ENCODE measurements around the gene CCDC194. TPM values are rescaled to one million over a fixed set of nuclear protein-coding genes. Genes with fewer than 3 reads are reported as not detected.
"Not testable (repeated sequence)": the region's sequence is repeated elsewhere in the genome, so short reads cannot be mapped to it uniquely, and the experiment has no call there.

CCDC194 gene
- total RNA-seq, 1 donor from 2014 or later, result not detected

GRCh38 chr19:17378271-17378670 lies 15.7 kb downstream of the CCDC194 start:
- H3K27me3 Mint-ChIP-seq (ENCODE audit: low read depth), result no peaks in the 10 kb centered on the region
- no peak for TF ChIP-seq CTCF (IDR thresholded peaks at IDR 0.05)
- H3K4me1 Mint-ChIP-seq (ENCODE audit: low read depth), result peaks cover 13% of the 10 kb centered on the region
- peaks cover 4% of the 10 kb centered on the region for H3K9me3 Mint-ChIP-seq (ENCODE audit: low read depth)
- DNase-seq (ENCODE audit: low spot score), result no peak
- no peak overlapping the region for H3K27ac Mint-ChIP-seq (ENCODE audit: unreplicated experiment)
- H3K4me3 Mint-ChIP-seq (ENCODE audit: unreplicated experiment), result no peak overlapping the region
- H3K36me3 Mint-ChIP-seq (ENCODE audit: low read depth), result no peaks in the 10 kb centered on the region

- H3K4me3 Mint-ChIP-seq (ENCODE audit: unreplicated experiment), result no peak within 1 kb of the TSS
- no peak for TF ChIP-seq CTCF (IDR thresholded peaks at IDR 0.05)
- no peaks in the 10 kb centered on the region for H3K36me3 Mint-ChIP-seq (ENCODE audit: low read depth)
- H3K9me3 Mint-ChIP-seq (ENCODE audit: low read depth), result peaks cover 4% of the 10 kb centered on the region
- peaks cover 5% of the 10 kb centered on the region for H3K4me1 Mint-ChIP-seq (ENCODE audit: low read depth)
- no peak for DNase-seq (ENCODE audit: low spot score)
- H3K27me3 Mint-ChIP-seq (ENCODE audit: low read depth), result no peaks in the 10 kb centered on the region
- H3K27ac Mint-ChIP-seq (ENCODE audit: unreplicated experiment), result no peak within 1 kb of the TSS
Measured at GRCh38 chr19:17376935-17377600, 16.9 kb downstream of the CCDC194 start, which contains the start of gene PLVAP. PLVAP (minus strand) TSS chr19:17377342; CDS start chr19:17377288, 54 bp downstream.

DNA sequence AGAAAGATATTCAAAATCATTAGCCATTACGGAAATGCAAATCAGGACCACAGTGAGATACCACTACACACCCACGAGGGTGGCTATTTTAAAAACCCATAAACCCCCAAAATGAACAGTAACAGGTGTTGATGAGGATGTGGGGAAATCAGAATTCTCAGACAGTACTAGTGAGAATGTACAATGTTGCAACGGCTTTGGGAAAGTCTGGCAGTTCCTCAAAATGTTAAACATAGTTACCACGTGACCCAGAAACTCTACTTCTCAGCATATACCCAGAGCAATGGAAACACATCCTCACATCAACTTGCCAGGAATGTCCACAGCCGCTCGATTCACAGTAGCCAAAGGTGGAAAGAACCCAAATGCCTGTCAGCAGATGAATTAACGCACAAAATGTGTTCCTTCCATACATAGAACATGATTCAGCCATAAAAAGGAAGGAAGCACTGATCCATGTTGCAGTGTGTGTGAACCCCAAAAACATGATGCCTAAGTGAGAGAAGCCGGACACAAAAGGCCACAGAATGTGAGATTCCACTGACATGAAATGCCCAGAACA lies 23.9 kb downstream of the CCDC194 start:
- Mint-ChIP-seq H3K4me1 (ENCODE audit: low read depth) (peaks cover 8% of the 10 kb centered on the region), H3K4me3 (ENCODE audit: unreplicated experiment) (no peak overlapping the region), H3K27ac (ENCODE audit: unreplicated experiment) (peak overlapping the region; percentile 30), H3K27me3 (ENCODE audit: low read depth) (no peaks in the 10 kb centered on the region), H3K9me3 (ENCODE audit: low read depth) (no peaks in the 10 kb centered on the region), H3K36me3 (ENCODE audit: low read depth) (no peaks in the 10 kb centered on the region)
- TF ChIP-seq CTCF (IDR thresholded peaks at IDR 0.05), result no peak
- no peak for DNase-seq (ENCODE audit: low spot score)

DNA sequence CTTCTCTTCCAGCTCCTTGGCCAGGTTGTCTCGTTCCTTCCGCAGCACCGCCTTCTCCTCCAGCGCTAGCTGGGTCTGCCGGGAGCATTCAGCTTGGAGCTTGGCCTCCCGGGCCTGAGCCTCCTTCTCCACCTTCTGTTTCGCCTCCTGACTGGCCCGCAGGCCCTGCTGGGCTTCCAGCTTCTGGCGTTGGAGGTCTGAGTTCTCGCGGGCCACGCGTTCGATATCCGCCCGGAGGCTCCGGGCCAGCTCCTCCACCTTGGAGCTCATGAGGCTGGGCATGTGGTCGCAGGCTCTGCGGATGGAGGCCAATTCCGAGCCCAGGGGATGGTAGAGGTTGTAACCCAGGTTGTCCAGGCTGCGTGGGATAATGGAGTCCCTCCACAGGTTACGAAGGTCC lies 28.6 kb downstream of the CCDC194 start:
- Mint-ChIP-seq H3K27ac (ENCODE audit: unreplicated experiment) (no peak overlapping the region), H3K36me3 (ENCODE audit: low read depth) (no peaks in the 10 kb centered on the region), H3K4me1 (ENCODE audit: low read depth) (peaks cover 6% of the 10 kb centered on the region), H3K9me3 (ENCODE audit: low read depth) (no peaks in the 10 kb centered on the region), H3K27me3 (ENCODE audit: low read depth) (peaks cover 2% of the 10 kb centered on the region), H3K4me3 (ENCODE audit: unreplicated experiment) (no peak overlapping the region)
- TF ChIP-seq CTCF (IDR thresholded peaks at IDR 0.05), result no peak
- DNase-seq (ENCODE audit: low spot score), result no peak

- H3K4me3 Mint-ChIP-seq (ENCODE audit: unreplicated experiment); H3K27me3 Mint-ChIP-seq (ENCODE audit: low read depth); DNase-seq (ENCODE audit: low spot score); H3K9me3 Mint-ChIP-seq (ENCODE audit: low read depth); H3K27ac Mint-ChIP-seq (ENCODE audit: unreplicated experiment); H3K36me3 Mint-ChIP-seq (ENCODE audit: low read depth); H3K4me1 Mint-ChIP-seq (ENCODE audit: low read depth): not testable (repeated sequence)
Measured at GRCh38 chr19:17363852-17364605, 30.0 kb downstream of the CCDC194 start.
